CD4-positive, alpha-beta T cell treated with Interleukin-15 for 4 hours (primary cell): Measurements from ENCODE around the gene STX8.
"Not testable (repeated sequence)": the region's sequence is repeated elsewhere in the genome, so short reads cannot be mapped to it uniquely, and the experiment has no call there.

ENCODE experiments used
- DNase-seq: peaks from one replicate; pipeline ENCODE4 v3.0.0-alpha.2; 2020; ENCODE audit warnings: low spot score

Gene STX8

DNA sequence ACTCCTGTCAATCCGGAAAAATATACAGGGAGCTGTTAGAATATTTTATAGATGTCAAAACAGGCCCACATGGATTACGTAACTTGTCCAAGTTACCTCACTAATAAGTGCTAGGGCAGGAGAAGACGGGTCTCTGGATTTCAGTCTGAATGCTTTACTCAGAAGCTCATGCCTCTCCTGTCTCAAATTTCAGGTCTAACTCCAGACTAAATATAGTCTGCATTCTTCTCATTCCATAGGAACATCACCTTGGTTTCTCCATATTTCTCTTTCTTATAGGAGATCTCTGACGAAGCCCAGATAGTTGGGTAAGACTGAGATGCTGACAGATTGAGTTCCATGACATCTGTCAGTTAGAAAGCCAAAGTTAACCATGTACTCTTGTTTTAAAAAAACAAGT lies 174.2 kb downstream of the STX8 start:
- no peak for DNase-seq

DNA sequence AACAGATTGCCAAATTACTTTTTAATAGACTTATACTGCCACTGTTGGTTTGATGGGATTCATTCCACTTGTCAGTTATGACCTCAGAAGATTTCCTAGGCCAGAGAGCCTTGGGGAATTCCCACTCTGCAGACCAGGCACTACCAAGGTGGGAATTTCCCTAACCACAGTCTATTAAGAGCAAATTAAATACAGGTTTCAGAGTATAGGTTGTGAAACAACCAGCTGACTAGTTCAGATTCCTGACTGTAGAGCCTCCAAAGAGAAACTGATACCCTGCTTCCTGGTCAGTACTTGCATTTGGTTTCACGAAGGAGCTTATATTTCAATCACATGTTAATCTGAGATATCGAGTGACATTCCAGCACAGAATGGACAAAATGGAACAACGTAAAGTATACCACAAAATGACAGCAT lies 186.5 kb downstream of the STX8 start:
- DNase-seq, result no peak

DNA sequence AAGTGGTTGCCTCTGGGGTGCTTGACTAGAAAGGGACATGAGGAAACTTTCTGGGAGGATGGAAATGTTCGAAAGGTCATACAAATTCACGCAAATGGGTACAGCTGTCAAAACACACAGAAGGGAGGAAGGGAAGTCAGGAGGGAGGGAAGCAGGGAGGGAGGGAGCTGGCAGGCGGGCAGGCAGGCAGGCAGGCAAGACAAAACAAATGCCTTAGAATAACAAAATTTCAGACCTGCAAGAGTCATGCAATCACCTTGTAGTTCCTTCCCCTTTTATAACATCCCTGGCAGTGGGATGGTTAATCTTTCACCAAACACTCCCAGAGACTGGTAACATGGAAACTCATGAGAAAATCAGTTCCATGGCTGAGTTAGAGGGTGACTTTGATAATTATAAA lies 189.2 kb downstream of the STX8 start:
- no peak for DNase-seq

DNA sequence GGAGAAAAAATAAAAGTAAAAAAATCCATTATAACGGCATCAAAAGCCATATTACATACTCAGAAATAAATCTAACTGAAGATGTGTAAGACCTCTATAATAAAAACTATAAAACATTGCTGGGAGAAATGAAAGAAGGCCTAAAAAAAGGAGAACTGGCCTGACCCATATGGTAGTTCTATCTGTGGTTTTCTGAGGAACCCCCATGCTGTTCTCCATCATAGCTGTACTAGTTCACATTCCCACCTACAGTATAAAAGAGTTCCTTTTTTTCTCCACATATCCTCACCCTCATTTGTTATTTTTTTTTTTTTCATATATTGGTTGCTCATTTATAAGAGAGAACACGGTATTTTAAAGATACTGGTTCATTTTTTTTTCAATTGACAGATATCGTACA lies 191.8 kb downstream of the STX8 start:
- DNase-seq, result no peak

DNA sequence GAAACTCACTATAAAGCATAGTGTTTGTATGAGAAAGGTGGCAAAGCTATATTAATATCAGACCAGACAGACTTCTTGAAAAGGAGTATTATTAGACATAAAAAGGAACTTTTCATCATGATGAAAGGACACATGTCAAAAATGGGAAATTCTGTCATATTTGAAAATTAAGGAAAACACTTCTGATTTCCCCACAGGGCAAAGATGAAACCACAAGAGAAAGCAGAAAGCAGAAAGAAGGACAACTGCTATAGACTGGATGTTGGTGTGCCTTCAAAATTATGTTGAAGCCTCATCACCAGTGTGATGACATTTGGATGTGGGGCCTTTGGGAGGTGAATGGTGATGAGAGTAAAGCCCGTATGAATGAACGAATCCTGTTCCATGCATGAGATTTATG lies 193.0 kb downstream of the STX8 start:
- DNase-seq, result no peak

DNA sequence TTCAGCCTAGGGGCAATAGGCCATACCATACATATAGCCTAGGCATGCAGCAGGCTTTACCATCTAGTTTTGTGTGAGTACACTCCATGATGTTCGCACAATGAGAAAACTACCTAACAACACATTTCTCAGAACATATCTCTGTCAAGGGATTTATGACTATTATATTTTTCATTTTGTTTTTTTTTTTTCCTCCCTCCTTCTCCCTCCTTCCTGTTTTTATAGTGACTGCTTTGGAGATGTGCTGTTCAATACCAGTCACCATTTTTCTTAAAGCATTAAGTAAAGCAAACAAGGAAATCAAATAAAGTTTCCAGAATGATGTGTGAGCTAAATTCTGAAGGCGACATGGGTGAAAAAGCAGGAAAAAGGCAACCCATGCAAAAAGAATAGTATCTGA lies 194.6 kb downstream of the STX8 start:
- no peak for DNase-seq

DNA sequence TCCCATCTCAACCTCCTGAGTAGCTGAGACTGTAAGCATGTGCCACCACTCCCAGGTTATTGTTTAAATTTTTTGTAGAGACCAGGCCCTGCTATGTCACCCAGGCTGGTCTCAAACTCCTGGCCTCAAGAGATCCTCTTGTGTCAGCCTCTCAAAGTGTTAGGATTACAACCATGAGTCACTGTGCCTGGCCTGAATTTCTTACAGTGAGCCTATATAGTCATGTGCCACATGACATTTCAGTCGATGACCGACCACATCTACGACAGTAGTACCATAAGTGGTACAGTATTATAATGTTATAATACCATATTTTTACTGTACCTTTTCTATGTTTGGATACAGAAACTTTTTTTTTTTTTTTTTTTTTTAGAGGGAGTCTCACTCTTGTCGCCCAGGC lies 195.3 kb downstream of the STX8 start:
- no peak for DNase-seq

DNA sequence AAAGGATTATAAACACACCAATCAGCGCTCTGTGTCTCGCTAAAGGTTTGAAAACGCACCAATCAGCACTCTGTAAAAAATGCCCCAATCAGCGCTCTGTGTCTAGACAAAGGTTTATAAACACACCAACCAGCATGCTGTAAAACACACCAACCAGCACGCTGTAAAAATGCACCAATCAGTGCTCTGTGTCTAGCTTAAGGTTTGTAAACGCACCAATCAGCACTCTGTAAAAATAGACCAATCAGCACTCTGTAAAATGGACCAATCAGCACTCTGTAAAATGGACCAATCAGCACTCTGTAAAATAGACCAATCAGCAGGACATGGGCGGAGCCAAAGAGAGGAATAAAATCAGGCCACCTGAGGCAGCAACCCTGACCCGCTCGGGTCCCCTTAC lies 199.4 kb downstream of the STX8 start:
- not testable (repeated sequence) for DNase-seq

DNA sequence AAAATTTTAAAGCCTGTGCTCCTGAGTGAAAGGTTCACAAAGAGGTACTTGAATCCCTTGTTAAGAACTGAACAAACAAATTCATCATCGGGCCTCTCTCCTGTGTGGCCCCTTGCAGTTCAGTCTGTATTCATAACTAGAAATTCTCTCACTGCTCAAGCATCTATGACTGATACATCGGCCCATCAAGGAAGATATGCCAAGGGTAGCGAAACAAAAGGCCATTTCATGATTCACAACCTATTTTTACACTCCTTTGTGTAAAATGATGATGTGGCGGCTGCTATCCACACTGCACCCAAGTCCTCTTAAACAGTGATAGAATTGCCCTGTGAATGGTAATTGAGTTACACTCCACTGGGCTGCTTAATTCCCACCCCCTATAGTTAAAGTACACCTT lies 204.6 kb downstream of the STX8 start:
- no peak for DNase-seq

DNA sequence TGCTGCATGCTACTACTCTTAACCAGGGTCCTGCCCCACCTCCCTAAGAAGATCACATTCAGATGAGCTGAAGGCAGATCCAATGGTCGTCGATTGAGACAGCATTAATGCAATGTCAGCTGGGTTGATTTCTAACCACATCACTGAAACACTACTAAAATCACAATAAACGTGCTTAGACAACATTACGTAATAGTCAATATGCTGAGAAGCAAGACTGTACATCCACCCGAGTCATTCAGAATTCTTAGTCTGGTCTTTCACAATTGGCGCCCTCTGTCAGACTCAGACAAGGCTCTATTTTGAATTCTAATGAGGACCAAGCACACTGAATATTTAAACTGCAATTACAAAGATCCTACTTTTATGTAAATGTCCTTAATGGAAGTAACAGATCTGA lies 205.2 kb downstream of the STX8 start:
- DNase-seq, result no peak

DNA sequence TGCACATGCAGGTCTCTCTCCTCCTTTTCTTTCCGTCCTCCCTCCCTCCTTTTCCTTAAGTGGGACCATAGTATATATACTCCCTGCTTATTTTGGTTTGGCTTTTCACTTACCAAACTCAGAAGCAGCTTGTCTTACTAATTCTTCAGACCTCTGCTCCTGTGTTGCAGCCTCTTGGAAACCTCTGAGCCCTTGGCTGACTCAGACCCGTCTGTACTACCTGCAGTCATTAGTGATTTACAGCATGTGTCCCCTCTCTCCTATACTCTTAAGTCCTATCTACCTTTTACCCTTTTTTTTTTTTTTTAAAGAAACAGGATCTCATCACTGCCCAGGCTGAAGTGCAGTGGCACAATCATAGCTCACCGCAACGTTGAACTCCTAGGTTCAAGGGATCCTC lies 207.0 kb downstream of the STX8 start:
- no peak for DNase-seq

DNA sequence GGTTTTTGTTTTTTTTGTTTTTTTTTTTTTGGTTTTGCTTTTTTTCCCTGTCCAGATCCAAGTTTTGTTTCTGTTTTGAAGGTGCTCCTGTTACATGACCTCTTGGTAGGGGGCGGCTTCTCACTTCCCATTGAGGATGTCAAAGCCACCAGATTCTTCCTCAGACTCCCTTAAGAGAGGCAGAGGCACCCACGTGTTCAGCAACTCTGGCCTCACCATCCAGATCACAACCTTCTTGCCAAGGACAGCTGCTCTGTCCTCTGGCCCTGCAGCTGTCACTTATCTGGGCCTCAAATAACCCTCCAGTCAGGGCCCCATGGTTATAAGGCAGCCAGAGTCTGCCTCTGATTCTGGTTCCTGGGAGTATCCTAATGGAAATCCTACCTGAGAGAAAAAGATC lies 208.5 kb downstream of the STX8 start:
- no peak for DNase-seq

DNA sequence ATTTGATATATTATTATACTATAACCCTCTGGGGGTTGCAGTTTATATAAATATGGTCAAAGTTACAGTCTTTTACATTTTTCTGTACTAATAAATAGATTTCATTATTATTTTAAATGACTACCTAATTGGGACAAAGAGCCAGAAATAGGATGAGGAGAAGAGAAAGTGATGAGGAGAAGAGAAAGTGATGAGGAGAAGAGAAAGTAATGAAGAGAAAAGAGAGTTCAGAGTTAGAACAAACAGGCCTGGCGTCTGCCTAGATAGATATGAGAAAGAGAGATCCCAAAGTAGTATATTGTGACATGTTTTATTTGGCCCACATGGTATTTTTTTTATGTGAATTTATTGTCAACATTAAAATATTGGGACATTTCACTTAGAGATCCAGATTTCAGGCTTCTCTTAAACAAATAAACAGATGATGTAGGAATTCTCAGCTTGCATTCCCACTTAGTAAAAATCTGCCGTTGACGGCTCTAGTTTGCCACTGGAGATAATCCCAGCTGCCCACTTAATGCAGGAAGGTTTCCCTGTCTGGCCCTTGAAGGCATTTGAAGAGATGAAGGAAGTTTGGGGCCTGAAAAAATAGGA lies 210.7 kb downstream of the STX8 start:
- DNase-seq, result no peak

DNA sequence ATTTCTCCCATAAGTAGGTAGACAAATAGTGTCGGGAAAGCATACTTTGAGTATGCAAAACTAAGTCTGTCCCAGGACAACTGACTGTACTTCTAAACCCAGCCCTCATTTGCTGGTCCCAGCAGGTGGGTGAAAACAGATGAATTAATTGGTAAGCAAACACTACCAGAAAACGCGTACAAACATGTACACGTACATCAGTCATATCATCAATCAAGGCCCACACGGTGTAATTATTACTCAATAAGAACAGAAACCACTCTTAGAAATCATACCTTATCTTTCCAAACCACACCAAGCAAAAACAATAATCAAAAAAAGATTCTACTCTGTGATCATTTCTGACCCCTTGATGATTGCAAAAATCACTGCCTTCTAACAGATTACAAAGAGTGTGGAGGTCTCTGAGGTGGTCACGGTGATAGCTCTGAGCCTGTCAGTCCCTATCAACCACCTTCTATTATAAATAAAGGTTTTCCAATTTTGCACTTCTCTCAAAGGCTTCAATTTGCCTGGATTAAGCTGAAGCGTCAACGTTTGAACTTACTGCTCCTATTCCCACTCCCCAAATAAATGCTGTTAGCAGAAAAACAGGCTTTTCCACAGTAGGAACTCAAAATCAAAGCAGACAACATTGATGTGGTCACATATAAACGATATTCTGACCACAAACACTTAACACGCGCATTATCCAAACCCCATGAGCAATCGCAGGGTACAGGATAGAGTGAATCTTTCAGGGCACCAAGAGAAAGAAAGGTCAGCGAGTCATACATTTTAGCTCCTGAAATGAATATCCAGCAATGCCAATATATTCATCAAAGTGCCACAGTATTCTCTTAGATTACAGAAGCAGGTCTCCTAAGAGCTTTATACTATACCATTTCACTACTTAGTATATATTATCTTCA lies 211.9 kb downstream of the STX8 start:
- DNase-seq, result no peak

DNA sequence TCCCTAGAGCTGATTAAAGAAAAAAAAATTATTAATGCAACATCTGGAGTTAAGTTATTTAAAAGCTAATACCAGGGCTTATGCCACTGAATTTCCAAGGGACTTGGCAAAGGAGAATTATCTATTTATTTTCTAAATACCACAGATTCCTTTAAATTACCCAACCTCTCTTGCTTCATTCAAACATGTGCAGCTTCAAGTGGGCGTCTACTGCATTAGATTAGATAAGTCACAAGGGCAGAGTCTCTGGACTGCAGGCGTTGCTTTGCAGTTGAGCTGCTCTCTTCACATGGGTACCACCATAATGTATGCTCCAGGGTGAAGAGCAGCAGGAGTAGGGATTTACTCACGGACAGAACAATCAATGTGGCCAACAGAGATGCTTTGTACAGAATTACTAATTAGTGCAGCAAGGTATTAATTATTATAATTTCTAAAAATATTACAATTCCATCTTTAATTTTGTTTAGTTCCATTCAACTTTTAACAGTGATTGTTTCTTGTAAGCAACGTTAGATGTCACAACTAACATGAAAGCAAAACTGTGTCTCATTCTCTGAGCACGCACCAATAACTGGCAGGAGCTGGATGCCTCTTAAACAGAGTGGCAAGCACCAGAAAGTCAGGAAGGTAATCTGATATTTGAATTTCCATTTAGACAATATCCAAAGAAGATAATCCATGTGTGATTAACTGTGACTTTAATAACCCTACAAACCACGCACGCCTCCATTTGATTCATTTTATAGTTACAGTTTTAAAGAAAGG lies 214.2 kb downstream of the STX8 start:
- DNase-seq, result no peak

DNA sequence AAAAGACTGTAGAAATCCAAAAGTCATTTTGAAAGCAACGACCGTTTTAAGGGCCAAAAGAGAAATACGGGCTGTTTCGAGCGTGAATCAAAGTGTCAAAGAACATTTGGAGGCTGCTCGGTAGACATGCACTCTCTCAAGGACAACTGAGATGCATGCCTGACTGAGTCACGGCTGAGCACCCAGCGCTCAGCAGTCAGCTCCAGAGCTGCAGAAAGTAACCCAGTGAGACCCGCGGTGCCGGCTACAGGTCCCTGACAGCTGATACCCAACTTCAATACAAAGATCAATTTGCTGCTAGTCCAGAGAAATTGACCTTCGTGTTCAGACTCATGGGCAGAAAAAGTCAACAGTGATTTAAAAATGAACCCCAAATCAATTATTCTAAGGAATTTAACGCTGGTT lies 214.9 kb downstream of the STX8 start:
- no peak for DNase-seq

DNA sequence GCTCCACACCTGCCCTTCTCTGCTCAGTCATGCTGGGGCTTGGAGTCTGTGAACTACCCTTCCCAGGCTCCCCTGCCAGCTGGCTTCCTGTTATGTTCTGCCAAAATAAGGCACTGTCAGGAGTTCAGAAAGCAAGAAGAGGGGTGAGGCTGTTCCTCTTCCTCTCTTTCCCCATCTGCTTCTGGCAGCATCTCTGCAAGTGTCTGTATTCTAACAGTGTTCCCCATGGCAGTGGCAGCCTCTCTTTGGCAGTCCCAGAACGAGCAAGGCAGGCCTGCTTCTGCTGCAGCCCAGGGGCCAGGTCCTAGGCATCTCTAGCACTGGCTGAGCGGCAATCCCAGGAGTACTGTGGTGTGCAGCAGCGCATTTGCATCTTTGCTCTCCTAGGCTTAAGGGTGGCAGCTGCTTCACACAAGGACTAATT lies 219.1 kb downstream of the STX8 start:
- DNase-seq, result no peak

DNA sequence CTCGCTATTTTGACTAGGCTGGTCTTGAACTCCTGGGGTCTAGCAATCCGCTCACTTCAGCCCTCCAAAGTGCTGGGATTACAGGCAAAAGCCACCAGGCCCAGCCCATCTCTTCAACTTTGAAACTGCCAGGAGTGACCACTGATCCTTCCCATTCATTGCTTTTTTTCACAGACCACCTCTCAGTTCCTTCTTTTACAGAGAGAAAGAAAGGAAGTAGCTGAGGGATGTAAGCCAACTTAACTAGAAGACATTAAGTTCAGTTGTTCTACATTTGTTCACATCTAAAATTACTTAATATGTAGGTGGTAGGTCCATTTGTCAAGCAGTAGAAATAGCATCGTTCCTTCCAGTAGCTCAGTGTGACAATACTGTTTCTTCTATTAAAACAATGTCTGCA lies 219.8 kb downstream of the STX8 start:
- no peak for DNase-seq

DNA sequence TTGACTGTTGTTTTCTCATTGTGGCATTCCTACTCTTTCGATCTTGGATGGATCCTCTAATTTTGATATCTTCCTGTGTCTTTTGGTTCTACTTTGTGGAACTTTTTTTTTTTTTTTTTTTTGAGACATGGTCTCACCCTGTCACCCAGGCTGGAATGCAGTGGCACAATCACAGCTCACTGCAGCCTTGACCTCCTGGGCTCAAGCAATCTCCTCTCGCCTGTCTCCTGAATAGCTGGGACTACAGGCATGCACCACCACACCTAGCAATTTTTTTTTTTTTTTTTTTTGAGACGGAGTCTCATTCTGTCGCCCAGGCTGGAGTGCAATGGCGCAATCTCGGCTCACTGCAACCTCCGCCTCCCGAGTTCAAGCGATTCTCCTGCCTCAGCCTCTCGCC lies 220.4 kb downstream of the STX8 start:
- not testable (repeated sequence) for DNase-seq

DNA sequence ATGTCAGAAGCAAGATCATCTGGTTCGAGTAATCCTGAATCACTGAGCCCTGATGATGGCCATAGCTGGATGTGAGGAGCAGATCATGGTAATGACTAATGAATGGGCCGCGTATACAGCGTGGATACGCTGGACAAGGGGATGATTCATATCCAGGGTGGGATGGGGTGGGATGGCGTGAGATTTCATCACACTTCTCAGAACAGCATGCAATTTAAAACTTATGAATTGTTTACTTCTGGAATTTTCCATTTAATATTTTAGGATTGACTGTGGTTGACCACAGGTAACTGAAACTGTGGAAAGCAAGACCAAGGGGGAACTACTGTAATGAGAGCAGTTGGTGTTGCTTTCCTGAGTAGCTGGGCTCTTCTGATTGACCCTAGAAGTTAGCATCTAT lies 225.5 kb downstream of the STX8 start:
- no peak for DNase-seq

DNA sequence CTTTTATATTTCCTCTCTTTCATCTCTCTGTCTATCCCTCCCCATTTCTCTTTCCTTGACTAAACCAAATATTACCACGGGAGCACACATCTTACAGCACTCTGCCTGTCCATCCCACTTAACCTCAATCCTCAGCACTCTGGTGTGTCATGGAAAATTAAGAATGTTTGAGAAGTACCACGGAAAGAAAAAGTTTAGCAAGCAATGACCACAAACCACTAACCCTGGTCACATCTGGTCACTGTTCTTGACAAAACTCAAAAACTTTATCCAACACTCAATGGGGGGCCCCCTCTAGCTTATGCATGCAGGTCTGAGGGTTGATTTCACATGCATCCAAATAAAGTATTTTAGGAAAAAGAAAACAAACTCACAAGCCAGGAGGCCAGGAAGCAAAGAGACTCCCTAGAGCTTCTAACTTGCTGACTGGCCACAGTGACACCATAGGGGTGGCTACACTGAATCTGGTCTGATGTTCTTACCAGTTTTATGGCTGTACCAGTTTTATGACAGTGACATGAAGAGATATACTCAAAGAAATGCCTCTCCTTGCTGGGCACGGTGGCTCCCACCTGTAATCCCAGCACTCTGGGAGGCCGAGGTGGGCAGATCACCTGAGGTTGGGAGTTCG lies 229.2 kb downstream of the STX8 start:
- DNase-seq, result no peak

DNA sequence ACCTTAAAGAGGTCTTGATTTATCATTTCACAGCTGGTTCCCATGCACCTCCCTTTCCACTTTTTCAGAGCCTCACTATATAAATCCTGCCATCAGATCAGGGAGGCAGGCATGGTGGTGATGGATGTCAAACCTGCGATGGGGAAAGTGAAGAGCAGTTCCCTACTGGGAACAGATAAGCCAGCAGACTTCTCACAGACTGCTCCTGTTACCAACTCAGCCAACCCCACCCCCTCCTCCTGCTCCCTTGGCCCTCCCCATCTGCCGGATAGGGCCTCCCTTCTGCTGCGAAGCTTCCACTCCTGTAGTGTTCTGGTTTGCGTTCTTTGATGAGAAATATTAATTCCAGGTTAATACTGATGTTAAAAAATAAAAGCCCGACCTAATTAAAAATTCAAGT lies 232.1 kb downstream of the STX8 start:
- DNase-seq, result no peak

DNA sequence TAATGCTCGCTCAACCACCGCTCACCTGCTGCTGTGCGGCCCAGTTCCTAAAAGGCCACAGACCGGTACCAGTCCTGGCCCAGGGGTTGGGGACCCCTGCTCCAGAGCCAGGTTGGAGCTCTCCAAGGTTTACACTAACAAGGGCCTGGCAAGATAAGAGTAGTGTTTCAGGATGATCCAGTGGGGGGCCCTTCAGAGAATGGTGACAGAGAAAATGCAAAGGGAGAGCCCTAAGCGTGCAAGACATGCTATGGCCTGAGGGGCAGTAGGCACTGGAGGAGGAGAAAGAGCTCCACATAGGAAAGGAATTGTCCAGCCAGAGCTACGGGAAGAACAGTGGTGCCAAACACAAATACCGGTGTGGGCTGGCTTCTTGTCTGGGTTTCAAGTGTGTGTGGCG lies 233.4 kb downstream of the STX8 start:
- no peak for DNase-seq
